NCI-H128 (cell line): Measurements from ENCODE around the gene OR2A1.
"Not testable (repeated sequence)": the region's sequence is repeated elsewhere in the genome, so short reads cannot be mapped to it uniquely, and the experiment has no call there.

Experiments
- DNase-seq: peaks from one replicate; lab custom pipeline; 2025; ENCODE audit not compliant: unreplicated experiment; lab: John Stamatoyannopoulos, UW

OR2A1 gene

GRCh38 chr7:144321677-144322206 is 9.5 kb downstream of the OR2A1 start:
- not testable (repeated sequence) for DNase-seq

- DNase-seq = not testable (repeated sequence)
Measured at GRCh38 chr7:144323359-144323758, 11.1 kb downstream of the OR2A1 start.

GRCh38 chr7:144325868-144326267 is 13.6 kb downstream of the OR2A1 start:
- DNase-seq = not testable (repeated sequence)

- DNase-seq = not testable (repeated sequence)
Measured at GRCh38 chr7:144330044-144330443, 17.8 kb downstream of the OR2A1 start.

- not testable (repeated sequence) for DNase-seq
Measured at GRCh38 chr7:144331221-144331995, 19.2 kb downstream of the OR2A1 start.

GRCh38 chr7:144331996-144332288 is 19.7 kb downstream of the OR2A1 start:
- DNase-seq = not testable (repeated sequence)

- DNase-seq = not testable (repeated sequence)
Measured at GRCh38 chr7:144348625-144349024, 36.4 kb downstream of the OR2A1 start.

GRCh38 chr7:144351667-144352066 is 39.4 kb downstream of the OR2A1 start:
- not testable (repeated sequence) for DNase-seq

GRCh38 chr7:144355176-144355822 is 43.1 kb downstream of the OR2A1 start, which contains the start of gene ARHGEF5:
TSS of gene ARHGEF5 (plus strand) at chr7:144355402. CDS start at chr7:144362670, 7,268 bp downstream.
- not testable (repeated sequence) for DNase-seq

GRCh38 chr7:144356185-144356584 is 44.0 kb downstream of the OR2A1 start:
- DNase-seq = not testable (repeated sequence)

GRCh38 chr7:144356860-144357259 is 44.6 kb downstream of the OR2A1 start:
- DNase-seq = not testable (repeated sequence)

GRCh38 chr7:144362061-144362460 is 49.8 kb downstream of the OR2A1 start:
- DNase-seq = not testable (repeated sequence)

GRCh38 chr7:144365523-144365922 is 53.3 kb downstream of the OR2A1 start:
- not testable (repeated sequence) for DNase-seq

- DNase-seq = not testable (repeated sequence)
Measured at GRCh38 chr7:144367250-144367649, 55.0 kb downstream of the OR2A1 start.

- not testable (repeated sequence) for DNase-seq
Measured at GRCh38 chr7:144369221-144369620, 57.0 kb downstream of the OR2A1 start.
